T-helper 1 cell treated with Interleukin-12 subunit alpha and Interleukin-12 subunit beta and Interleukin-4 antibody, amounts not matched to agents 30 μg/mL and 1 μg/mL, for 36 hours (primary cell): ENCODE data around the gene DLK2.
"Not testable (repeated sequence)": the region's sequence is repeated elsewhere in the genome, so short reads cannot be mapped to it uniquely, and the experiment has no call there.

ENCODE experiments used
- H3K27ac Mint-ChIP-seq: one replicate; pipeline ENCODE4 v1.8.0; 2021; ENCODE audit warnings: mild to moderate bottlenecking, mixed read lengths
- H3K27me3 Mint-ChIP-seq: one replicate; pipeline ENCODE4 v1.8.0; 2021; ENCODE audit warnings: low read depth, mixed read lengths
- H3K36me3 Mint-ChIP-seq: one replicate; pipeline ENCODE4 v1.8.0; 2021; ENCODE audit warnings: low read depth, mixed read lengths
- H3K4me1 Mint-ChIP-seq: one replicate; pipeline ENCODE4 v1.8.0; 2021; ENCODE audit warnings: low read depth, mixed read lengths
- H3K4me3 Mint-ChIP-seq: one replicate; pipeline ENCODE4 v1.8.0; 2021; ENCODE audit warnings: mild to moderate bottlenecking, moderate library complexity, mixed read lengths
- H3K9me3 Mint-ChIP-seq: one replicate; pipeline ENCODE4 v1.8.0; 2021; ENCODE audit warnings: mixed read lengths

Gene DLK2

DNA sequence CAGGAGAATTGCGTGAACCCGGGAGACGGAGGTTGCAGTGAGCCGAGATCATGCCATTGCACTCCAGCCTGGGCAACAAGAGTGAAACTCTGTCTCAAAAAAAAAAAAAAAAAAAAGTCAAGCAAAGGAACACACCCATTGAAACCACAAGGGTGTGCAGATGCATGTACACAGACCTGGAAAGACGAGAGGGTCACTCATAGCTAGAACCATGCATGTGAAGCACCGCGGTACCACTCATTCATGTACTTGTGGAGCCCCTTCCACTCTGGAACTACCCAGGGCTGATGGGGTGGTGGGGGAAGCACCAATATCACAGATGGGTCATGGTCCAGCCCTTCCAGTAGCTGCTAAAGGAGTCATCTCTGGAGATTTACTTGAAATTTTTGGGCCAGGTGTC, 14.6 kb upstream of the DLK2 start:
- H3K27ac Mint-ChIP-seq, result no peak overlapping the region

DNA sequence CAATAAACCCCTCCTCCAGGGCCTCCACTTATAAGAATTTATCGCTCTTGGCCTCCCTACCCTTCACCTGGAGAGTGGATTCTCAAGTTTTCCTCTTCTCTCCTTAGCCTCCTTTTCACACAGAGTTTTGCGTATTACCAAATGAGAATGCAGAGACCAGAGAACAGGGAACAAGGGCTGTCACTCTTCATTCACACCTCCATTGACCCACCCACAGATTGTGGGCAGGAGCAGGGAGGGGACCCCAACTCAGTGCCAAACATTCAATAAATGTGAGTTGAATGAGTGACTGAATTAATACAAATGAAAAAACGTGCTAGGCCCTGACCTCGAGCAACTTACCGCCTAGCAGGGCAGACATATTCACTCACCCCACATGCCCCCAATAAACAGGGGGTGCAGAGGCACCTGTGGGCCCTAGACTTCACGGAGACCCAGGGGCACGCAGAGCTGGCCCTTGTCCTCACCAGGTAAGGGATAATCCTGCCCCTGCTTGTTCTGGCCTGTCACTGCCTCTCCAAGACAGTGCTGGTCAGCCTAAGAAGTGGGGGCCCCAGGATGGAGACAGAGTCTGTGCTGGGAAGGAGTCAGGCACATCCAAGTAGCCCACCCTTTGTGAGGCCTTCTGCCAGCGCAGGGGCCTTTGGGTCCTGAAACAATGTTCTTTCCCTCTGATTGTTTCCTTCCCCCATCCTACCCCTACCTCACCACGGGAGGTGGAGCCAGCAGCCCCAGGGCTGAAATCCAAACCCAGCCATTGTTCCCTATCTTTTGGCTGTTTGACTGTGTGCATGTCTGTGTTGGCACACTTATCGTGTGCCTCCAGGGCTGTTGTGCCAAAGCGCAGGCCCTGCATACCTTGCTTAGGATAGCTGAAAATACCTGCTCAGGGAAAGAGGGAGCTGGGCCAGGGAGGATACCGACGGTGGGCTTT, 13.7 kb upstream of the DLK2 start:
- H3K27ac Mint-ChIP-seq, result no peak overlapping the region

More for the DNA sequence above, 14.6 kb upstream of the DLK2 start:
- H3K36me3 Mint-ChIP-seq, result no peaks in the 10 kb centered on the region
- H3K4me3 Mint-ChIP-seq, result no peak overlapping the region
- H3K27me3 Mint-ChIP-seq, result peaks cover 17% of the 10 kb centered on the region
- no peaks in the 10 kb centered on the region for H3K9me3 Mint-ChIP-seq
- no peaks in the 10 kb centered on the region for H3K4me1 Mint-ChIP-seq

DNA sequence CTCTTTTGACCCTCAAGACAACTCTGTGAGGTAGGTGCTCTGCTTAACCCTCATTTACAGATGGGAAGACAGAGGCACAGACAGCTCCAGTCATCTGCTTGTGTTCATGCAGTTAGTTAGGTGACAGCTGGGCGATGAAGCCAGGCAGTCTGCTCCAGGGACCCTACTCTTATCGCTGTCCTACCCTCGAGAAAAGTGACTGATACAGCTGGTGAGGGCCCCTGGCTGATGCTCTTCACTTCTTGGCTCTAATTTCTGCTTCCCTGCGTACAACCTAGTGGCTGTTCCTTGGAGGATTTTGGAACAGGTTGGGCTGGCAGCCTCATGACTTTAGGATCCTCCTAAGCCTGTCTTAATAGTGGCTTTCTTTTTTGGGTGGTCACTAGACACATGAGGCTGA, 12.9 kb upstream of the DLK2 start:
- Mint-ChIP-seq H3K27me3 (peaks cover 22% of the 10 kb centered on the region), H3K4me1 (no peaks in the 10 kb centered on the region), H3K4me3 (no peak overlapping the region), H3K36me3 (no peaks in the 10 kb centered on the region), H3K27ac (no peak overlapping the region), H3K9me3 (no peaks in the 10 kb centered on the region)

More for the DNA sequence above, 13.7 kb upstream of the DLK2 start:
- Mint-ChIP-seq H3K4me3 (no peak overlapping the region), H3K9me3 (no peaks in the 10 kb centered on the region), H3K36me3 (no peaks in the 10 kb centered on the region), H3K4me1 (no peaks in the 10 kb centered on the region), H3K27me3 (peaks cover 19% of the 10 kb centered on the region)

DNA sequence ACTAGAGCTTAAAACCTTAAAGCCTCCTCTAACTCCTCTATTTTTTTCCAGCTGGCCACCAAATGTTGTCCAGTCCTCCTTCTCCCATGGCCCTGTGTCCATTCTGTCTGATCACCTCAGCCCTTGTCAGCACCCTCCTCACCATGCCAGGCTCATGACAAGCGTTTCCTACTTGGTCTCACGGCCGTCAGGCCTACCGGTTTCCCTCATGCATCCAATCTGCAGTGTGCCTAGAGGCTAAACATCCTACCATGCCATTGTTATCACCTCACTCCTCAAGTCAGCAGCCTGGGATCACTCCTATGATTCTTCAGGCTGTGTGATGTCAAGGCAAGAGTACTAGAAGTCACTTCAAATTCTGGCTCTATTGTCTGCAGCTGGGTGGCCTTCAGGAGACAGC, 12.4 kb upstream of the DLK2 start:
- no peak overlapping the region for H3K27ac Mint-ChIP-seq
- no peaks in the 10 kb centered on the region for H3K36me3 Mint-ChIP-seq
- H3K27me3 Mint-ChIP-seq, result peaks cover 27% of the 10 kb centered on the region
- H3K4me3 Mint-ChIP-seq, result no peak overlapping the region
- H3K9me3 Mint-ChIP-seq, result no peaks in the 10 kb centered on the region
- H3K4me1 Mint-ChIP-seq, result no peaks in the 10 kb centered on the region

DNA sequence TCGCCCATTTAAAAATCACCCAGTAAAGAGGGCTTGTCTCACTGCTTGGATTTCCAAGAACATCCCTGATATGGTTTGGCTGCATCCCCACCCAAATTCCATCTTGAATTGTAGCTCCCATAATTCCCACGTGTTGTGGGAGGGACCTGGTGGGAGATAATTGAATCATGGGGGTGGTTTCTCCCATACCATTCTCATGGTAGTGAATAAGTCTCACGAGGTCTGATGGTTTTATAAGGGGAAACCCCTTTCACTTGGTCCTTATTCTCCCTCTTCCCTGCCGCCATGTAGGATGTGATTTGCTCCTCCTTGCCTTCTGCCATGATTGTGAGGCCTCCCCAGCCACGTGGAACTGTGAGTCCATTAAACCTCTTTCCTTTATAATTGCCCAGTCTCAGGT, 11.9 kb upstream of the DLK2 start:
- not testable (repeated sequence) for H3K36me3 Mint-ChIP-seq, H3K4me3 Mint-ChIP-seq, H3K4me1 Mint-ChIP-seq, H3K27ac Mint-ChIP-seq, H3K9me3 Mint-ChIP-seq
- peaks cover 31% of the 10 kb centered on the region for H3K27me3 Mint-ChIP-seq

DNA sequence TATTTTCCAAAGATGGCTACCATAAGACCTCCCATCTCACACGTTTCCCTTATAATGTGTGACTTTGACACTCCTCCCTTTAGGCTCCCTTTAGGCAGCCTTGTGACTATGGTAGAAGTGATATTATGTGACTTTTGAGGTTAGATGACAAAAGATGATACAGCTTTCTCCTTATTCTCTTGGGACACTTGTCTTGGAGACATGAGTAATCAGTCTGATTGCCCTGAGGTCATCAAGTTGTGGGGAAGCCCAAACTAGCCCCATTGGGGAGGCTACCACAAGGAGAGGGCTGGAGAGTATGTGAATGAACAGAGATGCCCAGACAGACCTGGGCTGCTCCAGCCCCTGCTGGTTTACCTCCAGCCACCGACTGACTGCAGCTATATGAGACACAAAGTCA, 10.6 kb upstream of the DLK2 start:
- peaks cover 30% of the 10 kb centered on the region for H3K27me3 Mint-ChIP-seq
- H3K9me3 Mint-ChIP-seq, result no peaks in the 10 kb centered on the region
- no peak overlapping the region for H3K4me3 Mint-ChIP-seq
- no peaks in the 10 kb centered on the region for H3K4me1 Mint-ChIP-seq
- H3K36me3 Mint-ChIP-seq, result no peaks in the 10 kb centered on the region
- no peak overlapping the region for H3K27ac Mint-ChIP-seq

DNA sequence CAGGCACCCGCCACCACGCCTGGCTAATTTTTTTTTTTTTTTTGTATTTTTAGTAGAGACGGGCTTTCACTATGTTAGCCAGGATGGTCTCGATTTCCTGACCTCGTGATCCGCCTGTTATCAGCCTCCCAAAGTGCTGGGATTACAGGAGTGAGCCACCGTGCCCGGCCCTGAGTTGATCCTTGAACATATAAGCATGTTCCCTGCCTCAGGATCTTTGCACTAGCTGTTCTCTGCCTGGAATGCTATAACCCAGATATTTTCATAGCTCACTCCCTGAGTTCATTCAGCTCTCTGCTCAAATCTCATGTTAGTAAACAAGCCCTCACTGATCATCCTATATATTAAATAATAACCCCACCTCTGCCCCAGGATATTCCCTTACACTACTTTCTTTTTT, 9.0 kb upstream of the DLK2 start:
- Mint-ChIP-seq H3K27me3 (peaks cover 38% of the 10 kb centered on the region), H3K9me3 (no peaks in the 10 kb centered on the region), H3K4me1 (no peaks in the 10 kb centered on the region), H3K4me3 (no peak overlapping the region), H3K36me3 (no peaks in the 10 kb centered on the region), H3K27ac (no peak overlapping the region)

DNA sequence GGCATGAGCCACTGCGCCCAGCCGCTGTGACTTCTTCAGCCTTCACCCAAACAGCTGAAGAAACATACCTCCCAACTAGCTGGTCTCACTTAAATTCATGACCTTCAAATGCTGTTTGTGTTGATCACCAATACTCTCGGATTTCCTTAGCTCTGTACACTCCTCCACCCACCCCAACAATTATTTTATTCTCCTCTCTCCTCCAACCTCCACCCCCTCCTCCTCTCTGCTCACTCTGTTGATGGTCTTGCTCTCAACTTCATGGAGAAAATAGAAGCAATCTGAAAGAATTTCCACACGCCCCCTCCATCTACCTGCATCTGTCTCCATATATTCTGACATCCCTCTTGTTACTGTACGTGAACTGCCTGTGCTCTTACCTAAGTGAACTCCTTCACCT, 6.6 kb upstream of the DLK2 start:
- Mint-ChIP-seq H3K4me1 (no peaks in the 10 kb centered on the region), H3K36me3 (no peaks in the 10 kb centered on the region), H3K27ac (no peak overlapping the region), H3K27me3 (peaks cover 35% of the 10 kb centered on the region), H3K4me3 (no peak overlapping the region), H3K9me3 (no peaks in the 10 kb centered on the region)

DNA sequence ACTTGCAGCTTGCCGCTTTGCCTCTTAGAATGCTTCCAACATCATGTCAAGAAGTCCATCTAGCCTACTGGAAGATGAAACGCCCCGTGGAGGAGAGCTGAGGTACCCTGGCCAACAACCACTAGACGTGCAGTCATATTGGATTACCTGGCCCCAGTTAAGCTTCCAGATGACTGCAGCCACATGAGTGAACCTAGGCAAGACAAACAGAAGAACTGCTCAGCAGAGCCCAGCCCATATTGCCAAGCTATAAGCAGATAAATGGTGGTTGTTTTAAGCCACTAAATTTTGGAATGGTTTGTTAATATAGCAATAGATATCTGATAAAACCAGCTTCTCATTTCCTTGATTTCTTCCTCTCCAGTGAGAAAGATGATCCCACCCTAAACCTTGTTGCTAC, 4.7 kb upstream of the DLK2 start:
- Mint-ChIP-seq H3K36me3 (no peaks in the 10 kb centered on the region), H3K4me1 (peaks cover 7% of the 10 kb centered on the region), H3K4me3 (no peak overlapping the region), H3K27me3 (peaks cover 50% of the 10 kb centered on the region), H3K9me3 (no peaks in the 10 kb centered on the region), H3K27ac (no peak overlapping the region)

DNA sequence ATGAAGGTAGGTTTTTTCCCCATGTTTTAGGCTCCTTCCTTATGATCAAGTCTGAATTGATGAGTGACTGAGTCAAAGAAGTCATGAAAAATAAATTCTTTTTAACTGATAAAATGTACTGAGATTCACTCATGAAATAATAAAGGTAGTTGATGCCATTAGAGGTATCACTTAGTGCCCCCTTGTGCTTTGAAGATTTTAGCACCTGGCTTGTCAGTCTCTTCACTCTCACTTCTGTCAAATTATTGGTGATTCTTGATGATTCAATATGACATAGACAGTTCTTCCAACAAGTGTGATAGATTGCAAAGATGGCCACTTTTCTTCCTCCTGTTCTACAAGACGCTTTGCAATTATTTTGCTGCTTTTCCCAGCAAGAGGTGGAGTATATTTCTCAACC, 4.2 kb upstream of the DLK2 start:
- Mint-ChIP-seq H3K4me1 (peaks cover 7% of the 10 kb centered on the region), H3K4me3 (no peak overlapping the region), H3K9me3 (no peaks in the 10 kb centered on the region)

DNA sequence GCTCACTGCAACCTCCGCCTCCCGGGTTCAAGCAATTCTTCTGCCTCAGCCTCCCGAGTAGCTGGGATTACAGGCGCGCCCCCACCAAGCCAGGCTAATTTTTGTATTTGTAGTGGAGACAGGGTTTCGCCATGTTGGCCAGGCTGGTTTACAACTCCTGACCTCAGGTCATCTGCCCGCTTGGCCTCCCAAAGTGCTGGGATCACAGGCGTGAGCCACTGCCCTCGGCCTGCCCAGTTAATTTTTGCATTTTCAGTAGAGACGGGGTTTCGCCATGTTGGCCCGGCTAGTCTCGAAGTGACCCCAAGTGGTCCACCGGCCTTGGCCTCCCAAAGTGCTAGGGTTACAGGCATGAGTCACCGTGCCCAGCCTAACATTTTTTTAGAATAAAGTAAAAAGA, 2.8 kb upstream of the DLK2 start:
- H3K4me3 Mint-ChIP-seq, H3K9me3 Mint-ChIP-seq, H3K27ac Mint-ChIP-seq, H3K36me3 Mint-ChIP-seq: not testable (repeated sequence)
- peaks cover 11% of the 10 kb centered on the region for H3K4me1 Mint-ChIP-seq
- H3K27me3 Mint-ChIP-seq, result peaks cover 52% of the 10 kb centered on the region

More for the DNA sequence above, 4.2 kb upstream of the DLK2 start:
- H3K36me3 Mint-ChIP-seq, result no peaks in the 10 kb centered on the region
- H3K27me3 Mint-ChIP-seq, result peaks cover 50% of the 10 kb centered on the region
- no peak overlapping the region for H3K27ac Mint-ChIP-seq

DNA sequence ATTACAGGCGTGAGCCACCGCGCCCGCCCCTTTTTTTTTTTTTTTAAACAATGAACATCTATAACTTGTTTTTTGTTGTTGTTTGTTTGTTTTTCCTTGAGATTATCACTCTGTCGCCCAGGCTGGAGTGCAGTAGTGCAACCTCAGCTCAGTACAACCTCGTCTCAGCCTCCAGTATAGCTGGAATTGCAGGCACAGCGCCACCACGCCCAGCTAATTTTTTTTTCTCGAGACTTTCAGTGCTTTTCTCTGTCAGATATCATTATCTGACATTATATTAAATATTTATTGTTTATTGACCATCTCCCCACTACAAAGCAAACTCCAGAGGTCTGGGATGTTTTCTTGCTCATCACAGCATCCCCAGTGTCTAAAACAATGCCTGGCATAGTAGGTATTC, 2.3 kb upstream of the DLK2 start:
- Mint-ChIP-seq H3K4me3 (no peak overlapping the region), H3K27me3 (peaks cover 48% of the 10 kb centered on the region), H3K4me1 (peaks cover 11% of the 10 kb centered on the region), H3K27ac (no peak overlapping the region), H3K9me3 (no peaks in the 10 kb centered on the region), H3K36me3 (peaks cover under 1% of the 10 kb centered on the region)

DNA sequence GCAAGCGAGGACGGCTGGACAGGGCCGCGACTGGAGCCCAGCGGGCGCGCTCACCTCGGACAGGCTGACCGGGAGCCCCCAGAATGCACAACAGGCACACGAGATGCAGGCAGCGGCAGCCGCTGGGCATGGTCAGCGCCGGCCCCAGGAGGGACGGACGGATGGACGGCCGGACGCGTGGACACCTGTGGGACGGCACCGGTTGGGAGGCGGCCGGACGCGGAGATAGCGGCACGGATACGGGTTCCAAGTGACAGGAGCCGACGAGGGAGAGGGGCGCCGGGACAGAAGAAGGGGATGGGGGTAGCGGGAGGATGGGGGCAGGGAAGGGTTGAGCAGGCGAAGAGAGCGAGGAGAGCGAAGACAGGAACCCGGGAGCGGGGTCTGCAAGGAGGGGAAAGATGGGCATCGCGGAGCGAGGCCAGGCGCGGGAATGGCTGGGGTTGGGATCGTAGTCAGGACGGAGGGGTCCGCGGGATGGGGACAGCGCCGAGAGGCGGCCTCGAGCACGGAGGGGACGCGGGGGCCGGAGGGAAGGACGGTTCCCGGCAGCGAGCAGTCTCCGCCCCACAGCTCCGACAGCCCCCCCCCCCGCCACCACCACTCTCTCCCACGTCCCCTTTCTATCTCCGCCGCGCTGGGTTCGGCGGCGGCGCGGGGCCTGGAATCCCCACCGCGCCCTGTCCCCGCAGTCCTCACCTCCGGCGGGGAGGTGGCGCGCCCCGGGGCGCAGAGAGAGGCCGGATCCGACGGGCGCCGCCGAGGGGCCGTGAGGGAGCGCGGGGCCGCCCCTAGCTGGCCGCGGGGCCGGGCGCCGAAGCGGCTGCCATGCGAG, 435 bp downstream of the DLK2 start:
- no peak overlapping the region for H3K27ac Mint-ChIP-seq
- H3K36me3 Mint-ChIP-seq, result peaks cover 5% of the 10 kb centered on the region
- H3K4me3 Mint-ChIP-seq, result peak overlapping the region; percentile 67
- H3K27me3 Mint-ChIP-seq, result peaks cover 34% of the 10 kb centered on the region
- H3K9me3 Mint-ChIP-seq, result no peaks in the 10 kb centered on the region
- H3K4me1 Mint-ChIP-seq, result peaks cover 11% of the 10 kb centered on the region

DNA sequence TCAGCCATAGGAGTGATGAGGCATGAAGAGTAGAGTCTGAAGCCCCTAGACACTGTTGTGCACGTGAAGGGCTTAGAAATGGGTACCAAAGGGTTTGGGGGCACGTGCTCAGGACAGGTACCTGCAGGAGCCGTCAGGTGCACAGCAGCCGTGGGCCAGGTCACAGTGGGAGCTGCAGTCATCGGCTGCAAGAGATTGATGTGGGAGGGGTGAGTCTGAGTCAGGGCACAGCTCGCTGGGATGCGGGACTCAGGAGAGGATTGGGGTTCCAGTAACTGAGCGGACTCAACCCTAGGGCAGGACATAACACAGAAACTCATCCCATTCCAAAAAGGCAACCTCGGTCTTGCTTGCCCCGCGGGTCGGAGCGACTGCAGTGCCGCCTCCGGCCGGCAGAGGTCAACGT, 1.1 kb downstream of the DLK2 start:
- H3K4me3 Mint-ChIP-seq, result peak overlapping the region; percentile 67
- H3K27me3 Mint-ChIP-seq, result peaks cover 30% of the 10 kb centered on the region
- H3K4me1 Mint-ChIP-seq, result peaks cover 11% of the 10 kb centered on the region
- no peak overlapping the region for H3K27ac Mint-ChIP-seq
- H3K9me3 Mint-ChIP-seq, result no peaks in the 10 kb centered on the region
- H3K36me3 Mint-ChIP-seq, result peaks cover 6% of the 10 kb centered on the region

DNA sequence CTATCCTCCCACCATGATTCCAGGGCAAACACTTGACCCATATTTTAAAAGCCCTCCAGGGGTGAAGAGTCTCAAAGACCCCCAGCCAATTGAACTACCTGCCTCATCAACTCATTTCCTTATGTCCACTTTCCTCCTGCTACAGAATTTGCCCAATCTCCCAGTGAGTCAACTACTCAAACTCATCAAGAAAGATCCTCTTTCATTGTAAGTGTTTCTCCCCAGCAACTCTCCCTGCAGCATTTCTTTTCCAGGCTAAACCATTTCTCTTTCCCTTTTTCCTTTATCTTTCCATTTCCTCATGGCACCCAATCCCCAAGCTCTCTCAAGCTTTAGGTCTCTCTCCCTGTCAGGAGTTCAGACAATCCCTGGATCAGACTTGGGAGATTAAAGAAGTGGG, 1.5 kb downstream of the DLK2 start:
- Mint-ChIP-seq H3K4me1 (peaks cover 11% of the 10 kb centered on the region), H3K27ac (no peak overlapping the region), H3K27me3 (peaks cover 30% of the 10 kb centered on the region), H3K9me3 (no peaks in the 10 kb centered on the region), H3K36me3 (peaks cover 8% of the 10 kb centered on the region), H3K4me3 (peak overlapping the region; percentile 67)
